GM12892 (cell line): ENCODE results near the gene CBR4.
"Not testable (repeated sequence)": the region's sequence is repeated elsewhere in the genome, so short reads cannot be mapped to it uniquely, and the experiment has no call there.

Experiments
- POLR2A ChIP-seq: IDR thresholded peaks from 2 replicates; pipeline ENCODE4 v1.6.1; 2011; ENCODE audit warnings: low read depth, low read length, control low read depth
- POLR2AphosphoS5 ChIP-seq: IDR thresholded peaks from 2 replicates; pipeline ENCODE4 v1.6.1; 2011; ENCODE audit warnings: low read depth, low read length, control low read depth

- TF ChIP-seq POLR2A, POLR2AphosphoS5: not testable (repeated sequence)
Measured at GRCh38 chr4:168952821-168953246, 57.2 kb downstream of the CBR4 start.
